AG10803 (cell line): ENCODE data around the gene EXOC3L2.

Experiments
- DNase-seq: peaks from one replicate; pipeline ENCODE4 v3.0.0; 2010; ENCODE audit warnings: low read depth
- H3K4me3 ChIP-seq: 2 replicates; pipeline ENCODE4 v1.5.1; 2011; ENCODE audit warnings: mild to moderate bottlenecking, low read length, control low read depth
- CTCF ChIP-seq: conservative IDR thresholded peaks from 2 replicates; pipeline ENCODE4 v1.5.1; 2011; ENCODE audit warnings: mild to moderate bottlenecking, low read length, control low read depth, inconsistent platforms

EXOC3L2 gene

GRCh38 chr19:45280471-45280961, 35.3 kb upstream of the EXOC3L2 start:
- TF ChIP-seq CTCF: no peak
- no peak for DNase-seq
- no peak overlapping the region for H3K4me3 ChIP-seq

- no peak for TF ChIP-seq CTCF
- no peak overlapping the region for H3K4me3 ChIP-seq
- no peak for DNase-seq
Observed at GRCh38 chr19:45279587-45280192, 34.5 kb upstream of the EXOC3L2 start.

- no peak for DNase-seq
- no peak overlapping the region for H3K4me3 ChIP-seq
- TF ChIP-seq CTCF: no peak
Observed at GRCh38 chr19:45278087-45278486, 32.9 kb upstream of the EXOC3L2 start.

GRCh38 chr19:45276284-45276687, 31.1 kb upstream of the EXOC3L2 start:
- TF ChIP-seq CTCF: no peak
- H3K4me3 ChIP-seq: no peak overlapping the region
- DNase-seq: no peak

- TF ChIP-seq CTCF: no peak
- H3K4me3 ChIP-seq: no peak overlapping the region
- peak; percentile 11 for DNase-seq
Observed at GRCh38 chr19:45275370-45275971, 30.3 kb upstream of the EXOC3L2 start.

- TF ChIP-seq CTCF: no peak
- DNase-seq: no peak
- no peak overlapping the region for H3K4me3 ChIP-seq
Observed at GRCh38 chr19:45273521-45273855, 28.3 kb upstream of the EXOC3L2 start.

GRCh38 chr19:45271735-45272108, 26.5 kb upstream of the EXOC3L2 start:
- no peak overlapping the region for H3K4me3 ChIP-seq
- TF ChIP-seq CTCF: no peak

More at GRCh38 chr19:45271735-45272108, 26.5 kb upstream of the EXOC3L2 start:
- DNase-seq: no peak
